Measurements from ENCODE around the gene PRKCD. TPM values are rescaled to one million over a fixed set of nuclear protein-coding genes. Genes with fewer than 3 reads are reported as not detected.

Gene PRKCD
- total RNA-seq, 1 donor from 2014 or later: 24.0 TPM

GRCh38 chr3:53142986-53143385 is 18.0 kb upstream of the PRKCD start:
- no peak for TF ChIP-seq CTCF (conservative IDR thresholded peaks at IDR 0.05)
- Mint-ChIP-seq H3K9me3 (no peaks in the 10 kb centered on the region), H3K27ac (no peak overlapping the region), H3K36me3 (no peaks in the 10 kb centered on the region), H3K4me1 (ENCODE audit: unreplicated experiment) (peaks cover 5% of the 10 kb centered on the region), H3K4me3 (no peak overlapping the region), H3K27me3 (no peaks in the 10 kb centered on the region)
- no peak for DNase-seq (ENCODE audit: extremely low spot score, unreplicated experiment)

GRCh38 chr3:53144446-53144845 is 16.6 kb upstream of the PRKCD start:
- DNase-seq (ENCODE audit: extremely low spot score, unreplicated experiment): no peak
- no peak overlapping the region for H3K4me3 Mint-ChIP-seq
- H3K9me3 Mint-ChIP-seq: no peaks in the 10 kb centered on the region
- no peaks in the 10 kb centered on the region for H3K36me3 Mint-ChIP-seq
- H3K27me3 Mint-ChIP-seq: no peaks in the 10 kb centered on the region
- no peak for TF ChIP-seq CTCF (conservative IDR thresholded peaks at IDR 0.05)
- peaks cover 5% of the 10 kb centered on the region for H3K4me1 Mint-ChIP-seq (ENCODE audit: unreplicated experiment)
- no peak overlapping the region for H3K27ac Mint-ChIP-seq

GRCh38 chr3:53144862-53145712 is 15.9 kb upstream of the PRKCD start:
- TF ChIP-seq CTCF (conservative IDR thresholded peaks at IDR 0.05): no peak
- H3K9me3 Mint-ChIP-seq: no peaks in the 10 kb centered on the region
- no peaks in the 10 kb centered on the region for H3K36me3 Mint-ChIP-seq
- no peak overlapping the region for H3K27ac Mint-ChIP-seq
- peaks cover 5% of the 10 kb centered on the region for H3K4me1 Mint-ChIP-seq (ENCODE audit: unreplicated experiment)
- no peak overlapping the region for H3K4me3 Mint-ChIP-seq
- H3K27me3 Mint-ChIP-seq: no peaks in the 10 kb centered on the region
- no peak for DNase-seq (ENCODE audit: extremely low spot score, unreplicated experiment)

GRCh38 chr3:53145713-53146080 is 15.3 kb upstream of the PRKCD start:
- Mint-ChIP-seq H3K4me1 (ENCODE audit: unreplicated experiment) (peaks cover 5% of the 10 kb centered on the region), H3K27me3 (no peaks in the 10 kb centered on the region), H3K4me3 (peak overlapping the region; percentile 31), H3K9me3 (no peaks in the 10 kb centered on the region), H3K36me3 (no peaks in the 10 kb centered on the region), H3K27ac (no peak overlapping the region)
- DNase-seq (ENCODE audit: extremely low spot score, unreplicated experiment): no peak
- no peak for TF ChIP-seq CTCF (conservative IDR thresholded peaks at IDR 0.05)

- Mint-ChIP-seq H3K27ac (no peak overlapping the region), H3K4me3 (no peak overlapping the region), H3K36me3 (no peaks in the 10 kb centered on the region), H3K27me3 (no peaks in the 10 kb centered on the region), H3K4me1 (ENCODE audit: unreplicated experiment) (peaks cover 5% of the 10 kb centered on the region), H3K9me3 (no peaks in the 10 kb centered on the region)
- no peak for TF ChIP-seq CTCF (conservative IDR thresholded peaks at IDR 0.05)
- DNase-seq (ENCODE audit: extremely low spot score, unreplicated experiment): no peak
Observed at GRCh38 chr3:53146319-53146891, 14.6 kb upstream of the PRKCD start.

All from type B pancreatic cell (in vitro differentiated cells).